Myocyte (in vitro differentiated cells): ENCODE measurements around the gene NFIB. TPM values are rescaled to one million over a fixed set of nuclear protein-coding genes. Genes with fewer than 3 reads are reported as not detected.

ENCODE experiments used
- DNase-seq: peaks from one replicate; pipeline ENCODE4 v3.0.0-alpha.2; 2012; ENCODE audit warnings: low read depth
- total RNA-seq: library from RNA; depleted of rRNA; stranded (reverse); fragments of >200 nt; gene quantifications from 2 replicates; pipeline ENCODE4 v1.2.3, GENCODE V29; 2014

Gene NFIB
- total RNA-seq, 1 donor from 2014 or later: 9.1 TPM

GRCh38 chr9:14345354-14346230 lies 31.7 kb upstream of the NFIB start:
- no peak for DNase-seq

GRCh38 chr9:14344941-14345353 lies 31.0 kb upstream of the NFIB start:
- DNase-seq: no peak

- DNase-seq: no peak
Measured at GRCh38 chr9:14344053-14344524, 30.1 kb upstream of the NFIB start.

- DNase-seq: no peak
Measured at GRCh38 chr9:14343261-14344031, 29.5 kb upstream of the NFIB start.

- DNase-seq: no peak
Measured at GRCh38 chr9:14342736-14343135, 28.8 kb upstream of the NFIB start.

GRCh38 chr9:14341437-14342122 lies 27.6 kb upstream of the NFIB start:
- DNase-seq: no peak

- no peak for DNase-seq
Measured at GRCh38 chr9:14340994-14341393, 27.1 kb upstream of the NFIB start.

- DNase-seq: no peak
Measured at GRCh38 chr9:14340219-14340873, 26.4 kb upstream of the NFIB start.

GRCh38 chr9:14339746-14340145 lies 25.8 kb upstream of the NFIB start:
- DNase-seq: no peak

GRCh38 chr9:14337615-14338014 lies 23.7 kb upstream of the NFIB start:
- DNase-seq: no peak

- DNase-seq: no peak
Measured at GRCh38 chr9:14336244-14336643, 22.3 kb upstream of the NFIB start.

- DNase-seq: no peak
Measured at GRCh38 chr9:14331120-14331519, 17.2 kb upstream of the NFIB start.

GRCh38 chr9:14327036-14327435 lies 13.1 kb upstream of the NFIB start:
- no peak for DNase-seq

- peak; percentile 92 for DNase-seq
Measured at GRCh38 chr9:14326264-14326826, 12.4 kb upstream of the NFIB start.

GRCh38 chr9:14325147-14325546 lies 11.2 kb upstream of the NFIB start:
- no peak for DNase-seq

- no peak for DNase-seq
Measured at GRCh38 chr9:14323985-14324650, 10.2 kb upstream of the NFIB start.

- no peak for DNase-seq
Measured at GRCh38 chr9:14323083-14323971, 9.4 kb upstream of the NFIB start.

- peak; percentile 91 for DNase-seq
Measured at GRCh38 chr9:14322211-14323082, 8.5 kb upstream of the NFIB start.
